HUES48 (cell line): Measurements from ENCODE around the gene MRS2.
"Not testable (repeated sequence)": the region's sequence is repeated elsewhere in the genome, so short reads cannot be mapped to it uniquely, and the experiment has no call there.

Experiments used
- H3K27ac ChIP-seq: one replicate; pipeline ENCODE4 v1.7.0; 2013; ENCODE audit warnings: low read depth, low read length, inconsistent platforms
- H3K27me3 ChIP-seq: 2 replicates; pipeline ENCODE4 v1.6.1; 2013; ENCODE audit warnings: mild to moderate bottlenecking, low read length; ENCODE audit not compliant: control insufficient read depth, insufficient read depth
- H3K36me3 ChIP-seq: 2 replicates; pipeline ENCODE4 v1.6.1; 2013; ENCODE audit warnings: low read length; ENCODE audit not compliant: control insufficient read depth, insufficient read depth
- H3K4me1 ChIP-seq: 2 replicates; pipeline ENCODE4 v1.6.1; 2013; ENCODE audit warnings: mild to moderate bottlenecking, low read length; ENCODE audit not compliant: control insufficient read depth, insufficient read depth
- H3K4me3 ChIP-seq: 2 replicates; pipeline ENCODE4 v1.5.1; 2013; ENCODE audit warnings: mild to moderate bottlenecking, low read depth, low read length
- H3K9ac ChIP-seq: 2 replicates; pipeline ENCODE4 v1.6.1; 2013; ENCODE audit warnings: mild to moderate bottlenecking, low read depth, low read length, moderate library complexity
- H3K9me3 ChIP-seq: 2 replicates; pipeline ENCODE4 v1.6.1; 2013; ENCODE audit warnings: low read length; ENCODE audit not compliant: control insufficient read depth, insufficient read depth

The MRS2 gene

DNA sequence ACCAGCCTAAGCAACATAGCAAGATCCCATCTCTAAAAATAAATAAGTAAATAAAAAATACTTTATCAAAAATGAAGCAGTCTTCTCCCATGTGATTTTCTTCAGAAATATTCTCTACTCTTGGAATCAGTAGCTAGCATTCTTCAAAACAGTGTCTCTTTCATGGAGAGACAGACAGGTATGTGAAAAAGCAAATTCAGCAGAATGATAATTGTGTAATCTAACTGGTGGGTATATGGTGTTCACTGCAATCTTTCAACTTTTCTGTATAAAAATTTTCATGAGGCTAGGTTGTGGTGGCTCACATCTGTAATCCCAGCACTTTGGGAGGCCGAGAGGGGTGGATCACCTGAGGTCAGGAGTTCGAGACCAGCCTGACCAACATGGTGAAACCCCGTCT lies 7.9 kb downstream of the MRS2 start:
- Histone ChIP-seq H3K27ac (no peak overlapping the region), H3K4me3 (no peak overlapping the region), H3K36me3 (peaks cover 95% of the 10 kb centered on the region), H3K9ac (no peak overlapping the region), H3K27me3 (no peaks in the 10 kb centered on the region), H3K9me3 (no peaks in the 10 kb centered on the region), H3K4me1 (peaks cover 8% of the 10 kb centered on the region; the same call in 1 of the 2 replicates)

GRCh38 chr6:24412294-24412693 lies 9.6 kb downstream of the MRS2 start:
- Histone ChIP-seq H3K27me3 (no peaks in the 10 kb centered on the region), H3K36me3 (peaks cover 97% of the 10 kb centered on the region), H3K27ac (no peak overlapping the region), H3K9ac (no peak overlapping the region), H3K4me1 (peaks cover 5% of the 10 kb centered on the region; the same call in 1 of the 2 replicates), H3K4me3 (no peak overlapping the region), H3K9me3 (no peaks in the 10 kb centered on the region)

- not testable (repeated sequence) for H3K9me3 ChIP-seq, H3K4me3 ChIP-seq, H3K27ac ChIP-seq, H3K9ac ChIP-seq, H3K4me1 ChIP-seq, H3K27me3 ChIP-seq
- H3K36me3 ChIP-seq, result peaks cover 96% of the 10 kb centered on the region
These were observed 11.8 kb downstream of the MRS2 start for GRCh38 chr6:24414531-24414930.

DNA sequence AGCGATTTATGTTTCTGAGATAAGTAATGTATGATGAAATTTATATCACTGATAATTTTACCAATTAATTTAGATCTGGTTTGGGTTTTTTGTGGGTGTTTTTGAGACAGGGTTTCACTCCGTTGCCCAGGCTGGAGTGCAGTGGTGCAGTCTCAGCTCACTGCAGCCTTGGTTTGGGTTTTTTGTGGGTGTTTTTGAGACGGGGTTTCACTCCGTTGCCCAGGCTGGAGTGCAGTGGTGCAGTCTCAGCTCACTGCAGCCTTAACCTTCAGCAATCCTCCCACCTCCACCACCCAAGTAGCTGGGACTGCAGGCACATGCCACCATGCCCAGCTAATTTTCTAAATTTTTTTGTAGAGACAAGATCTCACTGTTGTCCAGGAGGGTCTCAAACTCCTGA lies 13.0 kb downstream of the MRS2 start:
- no peaks in the 10 kb centered on the region for H3K9me3 ChIP-seq
- H3K4me3 ChIP-seq, result no peak overlapping the region
- no peak overlapping the region for H3K9ac ChIP-seq
- no peaks in the 10 kb centered on the region for H3K27me3 ChIP-seq
- no peaks in the 10 kb centered on the region for H3K4me1 ChIP-seq
- no peak overlapping the region for H3K27ac ChIP-seq
- H3K36me3 ChIP-seq, result peaks cover 96% of the 10 kb centered on the region

- H3K27ac ChIP-seq, result no peak overlapping the region
- H3K4me3 ChIP-seq, result no peak overlapping the region
- no peaks in the 10 kb centered on the region for H3K9me3 ChIP-seq
- no peaks in the 10 kb centered on the region for H3K4me1 ChIP-seq
- no peak overlapping the region for H3K9ac ChIP-seq
- peaks cover 99% of the 10 kb centered on the region for H3K36me3 ChIP-seq
- no peaks in the 10 kb centered on the region for H3K27me3 ChIP-seq
These were observed 16.8 kb downstream of the MRS2 start for GRCh38 chr6:24419526-24419925.

GRCh38 chr6:24425091-24425490 lies 22.4 kb downstream of the MRS2 start:
- H3K27ac ChIP-seq, result no peak overlapping the region
- no peak overlapping the region for H3K9ac ChIP-seq

DNA sequence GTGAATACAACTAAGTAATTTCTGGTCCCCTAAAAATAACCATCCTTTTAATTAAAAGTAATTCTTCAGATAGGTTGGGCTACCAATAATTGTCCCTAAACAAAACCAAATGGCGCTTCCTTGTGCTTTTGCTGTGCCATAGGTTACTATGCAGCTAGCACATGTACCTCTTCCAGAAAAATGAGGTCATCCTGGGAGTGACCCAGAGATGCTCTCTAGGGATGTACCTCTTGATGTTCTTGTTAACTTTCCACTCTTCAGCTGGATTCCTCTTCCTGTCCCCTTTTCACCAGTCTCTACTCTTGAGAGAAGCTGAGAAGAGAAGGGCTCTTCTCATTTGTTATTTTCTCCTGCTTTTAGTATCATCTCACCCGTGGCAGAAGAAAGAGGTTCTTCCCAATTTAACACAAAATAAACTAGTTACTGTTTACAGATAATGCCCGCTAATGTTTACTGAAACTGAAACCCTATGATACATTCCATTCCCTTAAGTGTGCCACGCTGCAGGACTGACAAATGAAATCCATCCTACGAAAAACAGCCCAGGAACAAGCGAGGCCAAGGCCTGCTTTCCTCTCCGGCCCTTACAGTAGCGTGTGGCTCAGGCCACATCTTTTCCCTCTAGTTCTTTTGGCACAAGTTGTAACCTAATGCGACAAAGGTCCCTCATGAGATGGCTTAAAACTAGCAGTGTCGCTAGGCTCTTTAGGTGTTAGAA lies 24.2 kb downstream of the MRS2 start:
- H3K27ac ChIP-seq, result no peak overlapping the region
- no peaks in the 10 kb centered on the region for H3K9me3 ChIP-seq
- H3K4me1 ChIP-seq, result no peaks in the 10 kb centered on the region
- H3K4me3 ChIP-seq, result no peak overlapping the region
- H3K27me3 ChIP-seq, result no peaks in the 10 kb centered on the region
- H3K36me3 ChIP-seq, result peaks cover 47% of the 10 kb centered on the region
- H3K9ac ChIP-seq, result no peak overlapping the region

More at GRCh38 chr6:24425091-24425490, 22.4 kb downstream of the MRS2 start:
- Histone ChIP-seq H3K4me3 (no peak overlapping the region), H3K36me3 (peaks cover 65% of the 10 kb centered on the region), H3K27me3 (no peaks in the 10 kb centered on the region), H3K9me3 (no peaks in the 10 kb centered on the region), H3K4me1 (no peaks in the 10 kb centered on the region)

GRCh38 chr6:24428615-24429014 lies 25.9 kb downstream of the MRS2 start:
- Histone ChIP-seq H3K4me1 (no peaks in the 10 kb centered on the region), H3K36me3 (peaks cover 30% of the 10 kb centered on the region), H3K27me3 (no peaks in the 10 kb centered on the region), H3K27ac (no peak overlapping the region), H3K9me3 (no peaks in the 10 kb centered on the region), H3K9ac (no peak overlapping the region), H3K4me3 (no peak overlapping the region)

GRCh38 chr6:24429146-24429545 lies 26.4 kb downstream of the MRS2 start:
- H3K27ac ChIP-seq, result no peak overlapping the region
- H3K4me3 ChIP-seq, result no peak overlapping the region
- peaks cover 24% of the 10 kb centered on the region for H3K36me3 ChIP-seq
- H3K9ac ChIP-seq, result no peak overlapping the region
- no peaks in the 10 kb centered on the region for H3K9me3 ChIP-seq
- no peaks in the 10 kb centered on the region for H3K27me3 ChIP-seq
- H3K4me1 ChIP-seq, result no peaks in the 10 kb centered on the region

DNA sequence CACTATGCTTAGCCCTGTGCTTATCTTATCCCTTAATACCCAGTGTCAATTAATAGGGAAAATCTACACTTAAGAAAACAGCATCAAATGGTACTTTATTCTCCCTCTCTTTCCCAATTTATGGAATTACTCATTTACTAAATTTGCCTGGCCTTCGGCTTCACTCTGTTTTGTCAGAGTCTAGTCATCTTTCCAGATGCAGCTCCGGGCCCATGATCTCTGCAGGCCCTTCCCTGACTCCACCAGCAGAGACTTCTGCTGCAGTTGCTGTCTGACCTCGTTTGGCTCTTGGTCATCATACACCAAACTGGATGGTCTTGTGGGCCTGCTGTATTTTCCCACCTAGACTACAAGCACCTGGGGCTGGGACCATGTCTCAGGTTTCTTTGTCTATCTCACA lies 27.4 kb downstream of the MRS2 start:
- H3K4me3 ChIP-seq, result no peak overlapping the region
- H3K4me1 ChIP-seq, result no peaks in the 10 kb centered on the region
- peaks cover 15% of the 10 kb centered on the region for H3K36me3 ChIP-seq
- H3K27me3 ChIP-seq, result no peaks in the 10 kb centered on the region
- no peak overlapping the region for H3K9ac ChIP-seq
- H3K9me3 ChIP-seq, result no peaks in the 10 kb centered on the region
- no peak overlapping the region for H3K27ac ChIP-seq

DNA sequence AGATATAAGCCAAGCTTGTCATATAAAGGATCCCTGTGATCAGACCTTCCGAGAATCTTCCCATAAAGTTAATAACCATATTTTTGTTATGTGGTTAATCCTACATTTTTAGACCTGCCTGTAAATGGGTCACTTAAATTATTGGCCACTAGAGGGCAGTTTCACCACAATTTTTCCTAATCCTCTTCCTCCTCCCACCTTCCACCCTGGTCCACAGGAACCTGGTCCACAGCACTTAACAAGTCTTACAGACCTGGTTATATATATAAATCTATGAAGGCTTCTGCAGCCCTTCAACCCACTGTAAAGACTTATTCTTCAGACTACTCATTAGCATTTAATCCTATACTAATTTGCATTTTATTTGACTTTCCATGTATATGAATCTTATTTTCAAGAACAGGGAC lies 28.3 kb downstream of the MRS2 start:
- Histone ChIP-seq H3K27ac (no peak overlapping the region), H3K9ac (no peak overlapping the region)

More for the DNA sequence above, 28.3 kb downstream of the MRS2 start:
- peaks cover 5% of the 10 kb centered on the region for H3K36me3 ChIP-seq
- no peaks in the 10 kb centered on the region for H3K27me3 ChIP-seq
- H3K4me3 ChIP-seq, result no peak overlapping the region
- H3K4me1 ChIP-seq, result no peaks in the 10 kb centered on the region
- no peaks in the 10 kb centered on the region for H3K9me3 ChIP-seq
